ENCODE data around the gene STIM1.

The STIM1 gene

DNA sequence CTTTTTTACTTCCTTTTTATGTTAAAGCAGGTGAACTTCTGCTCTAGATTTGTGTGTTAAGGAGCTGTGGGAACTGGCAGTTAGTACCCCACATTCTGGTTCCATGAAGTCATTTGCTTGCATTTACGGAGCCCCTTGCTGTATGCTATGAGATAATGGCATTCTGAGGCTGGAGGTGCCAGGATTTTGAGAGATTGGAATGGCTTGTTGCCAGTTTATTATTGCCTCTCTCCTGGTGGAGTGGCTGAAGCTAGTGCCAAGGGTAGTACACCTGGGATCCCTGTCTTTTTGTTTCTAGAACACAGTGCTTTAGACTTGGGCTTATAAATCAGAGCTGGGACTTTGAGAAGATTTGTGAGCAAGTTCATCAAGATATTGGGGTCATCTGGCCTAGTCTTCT lies 73.8 kb downstream of the STIM1 start:
- CTCF ChIA-PET: interaction anchor here (1.3 to 1.8 kb wide), 2 partner anchors 74 to 88 kb away, joined by 3 to 4 read pairs; partner anchors contain the start of gene STIM1
- POLR2A ChIA-PET: no interaction called here
- TF ChIP-seq, protein P1, sequence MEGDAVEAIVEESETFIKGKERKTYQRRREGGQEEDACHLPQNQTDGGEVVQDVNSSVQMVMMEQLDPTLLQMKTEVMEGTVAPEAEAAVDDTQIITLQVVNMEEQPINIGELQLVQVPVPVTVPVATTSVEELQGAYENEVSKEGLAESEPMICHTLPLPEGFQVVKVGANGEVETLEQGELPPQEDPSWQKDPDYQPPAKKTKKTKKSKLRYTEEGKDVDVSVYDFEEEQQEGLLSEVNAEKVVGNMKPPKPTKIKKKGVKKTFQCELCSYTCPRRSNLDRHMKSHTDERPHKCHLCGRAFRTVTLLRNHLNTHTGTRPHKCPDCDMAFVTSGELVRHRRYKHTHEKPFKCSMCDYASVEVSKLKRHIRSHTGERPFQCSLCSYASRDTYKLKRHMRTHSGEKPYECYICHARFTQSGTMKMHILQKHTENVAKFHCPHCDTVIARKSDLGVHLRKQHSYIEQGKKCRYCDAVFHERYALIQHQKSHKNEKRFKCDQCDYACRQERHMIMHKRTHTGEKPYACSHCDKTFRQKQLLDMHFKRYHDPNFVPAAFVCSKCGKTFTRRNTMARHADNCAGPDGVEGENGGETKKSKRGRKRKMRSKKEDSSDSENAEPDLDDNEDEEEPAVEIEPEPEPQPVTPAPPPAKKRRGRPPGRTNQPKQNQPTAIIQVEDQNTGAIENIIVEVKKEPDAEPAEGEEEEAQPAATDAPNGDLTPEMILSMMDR (IDR thresholded peaks at IDR 0.05; ENCODE audit: control extremely low read depth, extremely low read depth, low read depth, missing control alignments): no peak
- DNase-seq (ENCODE audit: extremely low spot score): no peak

- CTCF ChIA-PET: interaction anchor here (1.3 to 1.8 kb wide), 3 partner anchors 13 to 88 kb away, joined by 3 to 4 read pairs (median 3); partner anchors contain the start of gene STIM1
Measured at GRCh38 chr11:3929649-3930048, 74.2 kb downstream of the STIM1 start.

DNA sequence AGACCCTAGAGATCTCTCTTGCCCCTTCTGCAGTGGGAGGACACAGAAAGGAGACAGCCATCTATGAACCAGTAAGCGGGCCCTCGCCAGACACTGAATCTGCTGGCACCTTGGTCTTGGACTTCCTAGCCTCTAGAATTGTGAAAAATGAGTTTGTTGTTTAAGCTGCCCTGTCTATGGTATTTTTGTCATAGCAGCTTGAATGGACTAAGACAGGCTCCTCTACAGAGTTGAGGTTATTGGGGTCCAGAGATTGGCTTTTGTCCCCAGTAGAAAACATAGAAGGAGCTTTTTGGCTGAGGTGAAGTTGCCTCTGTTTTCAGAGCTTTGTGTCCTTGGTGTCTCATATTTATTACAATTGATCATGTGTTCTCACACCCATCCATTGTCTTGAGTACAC lies 77.2 kb downstream of the STIM1 start:
- POLR2A ChIA-PET: no interaction called here
- CTCF ChIA-PET: interaction anchor here (1.4 kb wide), 1 partner anchor 27 kb away, joined by 6 read pairs; no protein-coding TSS in a partner anchor
- TF ChIP-seq, protein P1 (IDR thresholded peaks at IDR 0.05; ENCODE audit: control extremely low read depth, extremely low read depth, low read depth, missing control alignments): no peak
- DNase-seq (ENCODE audit: extremely low spot score): no peak

More at GRCh38 chr11:3929649-3930048, 74.2 kb downstream of the STIM1 start:
- no peak for DNase-seq (ENCODE audit: extremely low spot score)
- POLR2A ChIA-PET: no interaction called here
- TF ChIP-seq, protein P1 (IDR thresholded peaks at IDR 0.05; ENCODE audit: control extremely low read depth, extremely low read depth, low read depth, missing control alignments): no peak

- CTCF ChIA-PET: interaction anchor here (1.4 kb wide), 1 partner anchor 26 kb away, joined by 6 read pairs; no protein-coding TSS in a partner anchor
- TF ChIP-seq, protein P1 (IDR thresholded peaks at IDR 0.05; ENCODE audit: control extremely low read depth, extremely low read depth, low read depth, missing control alignments): no peak
- no peak for DNase-seq (ENCODE audit: extremely low spot score)
- POLR2A ChIA-PET: no interaction called here
Measured at GRCh38 chr11:3933165-3933628, 77.7 kb downstream of the STIM1 start.

- no peak for DNase-seq (ENCODE audit: extremely low spot score)
- TF ChIP-seq, protein P1 (IDR thresholded peaks at IDR 0.05; ENCODE audit: control extremely low read depth, extremely low read depth, low read depth, missing control alignments): no peak
- ChIA-PET POLR2A (no interaction called here), CTCF (interaction anchor here (1.0 kb wide), 1 partner anchor 8 kb away, joined by 3 read pairs; no protein-coding TSS in a partner anchor)
Measured at GRCh38 chr11:3934658-3935057, 79.2 kb downstream of the STIM1 start.

DNA sequence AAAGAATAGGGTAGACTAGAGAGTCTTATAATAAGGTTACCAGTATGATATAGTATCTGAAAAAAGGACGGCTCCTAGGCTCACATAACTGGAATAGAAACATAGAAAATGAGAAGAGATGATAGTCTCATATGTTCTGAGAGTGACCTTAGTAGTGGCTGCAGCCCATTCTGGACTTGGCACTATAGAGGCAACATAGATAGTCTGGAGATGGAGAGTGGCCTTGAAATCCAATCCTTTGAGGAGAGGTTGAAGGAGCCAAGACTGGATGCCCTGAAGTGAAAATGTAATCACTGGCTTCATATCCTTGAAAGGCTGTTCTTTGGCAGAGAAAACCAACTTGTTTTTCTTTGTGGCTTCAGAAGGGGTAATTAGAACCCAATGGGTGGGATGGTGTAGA lies 81.1 kb downstream of the STIM1 start:
- ChIA-PET POLR2A (no interaction called here), CTCF (no interaction called here)
- TF ChIP-seq, protein P1 (IDR thresholded peaks at IDR 0.05; ENCODE audit: control extremely low read depth, extremely low read depth, low read depth, missing control alignments): no peak
- no peak for DNase-seq (ENCODE audit: extremely low spot score)

All from GM10248 (cell line).